GM13976 (cell line): ENCODE measurements around the gene LRMDA.

ENCODE experiments used
- DNase-seq: peaks from one replicate; pipeline ENCODE4 v3.0.0; 2012; ENCODE audit warnings: low spot score
- in situ Hi-C: fragments of 300-500 bp; cut with MboI; formaldehyde crosslinking; loops from one replicate; pipeline ENCODE4 v1.12.0; 2022; ENCODE audit warnings: low sequenced_read_pairs, mixed read lengths, inconsistent platforms; ENCODE audit not compliant: unreplicated experiment
- TF ChIP-seq, protein P1 (sequence below): IDR thresholded peaks from 2 replicates; pipeline ENCODE4 v1.5.1; 2012; ENCODE audit warnings: borderline replicate concordance, mild to moderate bottlenecking; ENCODE audit not compliant: insufficient read depth; ENCODE audit errors: extremely low read depth, missing control alignments, control extremely low read depth

Gene LRMDA

DNA sequence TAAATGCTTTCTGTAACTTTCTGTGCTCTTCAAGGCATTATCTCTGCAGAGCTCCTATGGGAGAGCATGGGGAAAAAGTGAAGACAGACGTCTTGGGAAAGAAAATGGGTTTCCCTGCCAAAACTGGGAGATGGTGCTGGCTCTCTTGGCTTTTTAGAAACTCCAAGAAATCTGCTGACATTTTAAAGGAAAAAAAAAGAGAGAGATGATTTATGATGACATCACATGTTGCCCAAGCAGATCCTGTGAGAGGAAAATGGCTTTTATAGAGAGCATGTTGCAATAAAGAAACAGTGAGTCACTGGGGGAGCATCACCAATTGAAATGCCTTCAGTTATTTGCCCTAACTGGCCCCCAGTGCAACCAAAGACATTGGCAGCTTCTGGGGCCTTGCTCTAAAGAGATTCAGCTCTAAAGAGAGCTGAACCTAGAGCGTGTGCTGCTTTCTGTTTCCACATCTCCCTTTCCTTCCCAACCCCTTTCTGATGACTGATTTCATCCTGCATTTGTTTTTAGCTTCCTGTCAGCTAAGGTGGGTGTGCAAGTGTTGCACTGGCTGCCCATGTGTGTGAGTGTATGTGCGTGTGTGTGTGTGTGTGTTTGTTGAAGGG, 37.7 kb downstream of the LRMDA start:
- in situ Hi-C loops = no loop called here
- DNase-seq = no peak
- TF ChIP-seq, protein P1, sequence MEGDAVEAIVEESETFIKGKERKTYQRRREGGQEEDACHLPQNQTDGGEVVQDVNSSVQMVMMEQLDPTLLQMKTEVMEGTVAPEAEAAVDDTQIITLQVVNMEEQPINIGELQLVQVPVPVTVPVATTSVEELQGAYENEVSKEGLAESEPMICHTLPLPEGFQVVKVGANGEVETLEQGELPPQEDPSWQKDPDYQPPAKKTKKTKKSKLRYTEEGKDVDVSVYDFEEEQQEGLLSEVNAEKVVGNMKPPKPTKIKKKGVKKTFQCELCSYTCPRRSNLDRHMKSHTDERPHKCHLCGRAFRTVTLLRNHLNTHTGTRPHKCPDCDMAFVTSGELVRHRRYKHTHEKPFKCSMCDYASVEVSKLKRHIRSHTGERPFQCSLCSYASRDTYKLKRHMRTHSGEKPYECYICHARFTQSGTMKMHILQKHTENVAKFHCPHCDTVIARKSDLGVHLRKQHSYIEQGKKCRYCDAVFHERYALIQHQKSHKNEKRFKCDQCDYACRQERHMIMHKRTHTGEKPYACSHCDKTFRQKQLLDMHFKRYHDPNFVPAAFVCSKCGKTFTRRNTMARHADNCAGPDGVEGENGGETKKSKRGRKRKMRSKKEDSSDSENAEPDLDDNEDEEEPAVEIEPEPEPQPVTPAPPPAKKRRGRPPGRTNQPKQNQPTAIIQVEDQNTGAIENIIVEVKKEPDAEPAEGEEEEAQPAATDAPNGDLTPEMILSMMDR = no peak

DNA sequence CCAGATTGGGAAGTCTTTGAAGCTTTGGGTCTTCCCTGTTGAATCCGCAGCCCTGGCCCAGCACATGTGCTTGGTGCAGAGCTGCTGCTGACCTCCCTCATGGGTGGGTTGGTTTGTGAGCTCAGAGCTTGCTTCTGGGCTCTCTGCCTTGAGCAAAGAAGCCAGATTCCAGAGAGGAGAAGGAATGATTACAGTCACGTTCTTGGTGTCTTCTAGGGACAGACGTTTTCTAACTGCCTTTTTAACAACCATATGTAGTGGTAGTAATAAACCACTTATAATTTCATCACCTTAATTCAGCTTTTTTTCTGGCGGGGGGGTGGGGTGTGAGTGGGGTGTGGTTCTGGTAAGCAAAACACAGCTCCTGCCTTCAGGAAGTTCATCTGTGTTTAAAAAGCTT, 39.5 kb downstream of the LRMDA start:
- no peak for DNase-seq
- in situ Hi-C loops = no loop called here
- TF ChIP-seq, protein P1 = no peak

DNA sequence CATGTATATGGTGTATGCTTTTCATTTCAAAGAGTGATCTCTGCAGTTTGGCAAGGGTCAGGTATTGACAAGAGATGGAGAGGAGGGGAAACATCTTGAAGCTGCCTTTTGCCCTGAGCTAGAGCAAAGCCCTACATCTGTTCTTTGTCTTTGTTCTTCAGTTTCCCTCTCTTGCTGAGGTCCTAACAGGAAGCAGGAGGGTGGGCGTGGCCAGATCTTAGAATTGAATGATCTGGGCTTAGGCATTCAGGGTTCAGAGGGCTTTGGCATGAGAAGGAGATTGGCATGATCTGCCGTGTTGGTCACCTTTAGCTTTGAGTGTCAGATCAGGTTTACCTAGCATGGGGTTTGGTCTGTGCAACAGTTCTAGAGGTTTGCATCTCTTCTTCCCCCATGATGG, 41.3 kb downstream of the LRMDA start:
- DNase-seq = no peak
- TF ChIP-seq, protein P1 = no peak
- in situ Hi-C loops = no loop called here

DNA sequence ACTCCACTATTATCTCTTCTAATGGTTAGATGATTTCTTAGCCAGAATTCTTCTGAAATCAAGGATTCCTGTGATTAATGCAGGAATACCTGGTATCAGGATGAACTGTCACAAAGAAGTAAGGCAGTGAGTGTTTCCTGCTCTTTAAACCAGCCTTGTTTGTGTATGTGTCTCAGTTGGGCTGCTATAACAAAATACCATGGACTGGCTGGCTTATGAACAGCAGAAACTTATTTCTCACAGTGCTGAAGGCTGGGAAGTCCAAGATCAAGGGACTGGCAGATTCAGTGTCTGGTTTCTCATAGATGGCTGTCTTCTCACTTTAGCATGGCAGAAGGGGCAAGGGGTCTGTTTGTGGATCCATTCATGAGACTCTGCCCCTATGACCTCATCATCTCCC, 42.7 kb downstream of the LRMDA start:
- DNase-seq = no peak
- TF ChIP-seq, protein P1 = no peak
- in situ Hi-C loops = no loop called here

DNA sequence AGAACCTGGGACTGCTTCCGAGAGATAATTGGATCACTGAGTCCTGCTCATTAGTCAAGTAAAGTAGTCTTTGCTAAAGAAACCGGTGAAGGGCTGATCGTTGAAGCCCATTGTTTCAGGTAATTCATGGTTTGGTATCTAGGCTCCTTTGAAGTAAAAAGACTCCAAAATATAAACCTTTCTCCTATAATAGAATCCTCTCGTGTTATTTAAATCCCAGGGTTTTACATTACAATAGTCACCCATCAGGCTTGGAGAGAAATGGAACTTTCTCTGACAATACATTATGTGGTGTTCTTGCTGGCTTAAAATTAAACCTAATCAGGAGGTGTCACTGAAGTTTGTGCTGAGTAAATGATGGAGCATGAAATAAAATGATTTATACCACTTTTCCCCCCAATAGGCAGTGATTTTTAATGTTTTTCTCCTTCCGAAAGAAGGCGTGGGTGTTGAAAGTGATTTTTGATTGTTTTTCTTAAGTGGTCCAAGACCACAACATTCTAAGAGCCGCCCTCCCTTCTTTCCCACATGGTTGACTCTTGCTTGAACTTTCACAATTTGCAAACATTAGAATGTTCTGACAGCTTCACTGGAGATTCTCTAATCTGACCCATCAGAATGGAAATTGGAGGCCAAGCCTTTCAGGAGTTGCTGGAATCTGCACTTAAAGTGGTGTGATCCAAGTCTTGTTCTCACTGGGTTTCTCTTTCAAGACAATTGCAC, 44.2 kb downstream of the LRMDA start:
- no peak for DNase-seq
- in situ Hi-C loops = no loop called here
- TF ChIP-seq, protein P1 = no peak

DNA sequence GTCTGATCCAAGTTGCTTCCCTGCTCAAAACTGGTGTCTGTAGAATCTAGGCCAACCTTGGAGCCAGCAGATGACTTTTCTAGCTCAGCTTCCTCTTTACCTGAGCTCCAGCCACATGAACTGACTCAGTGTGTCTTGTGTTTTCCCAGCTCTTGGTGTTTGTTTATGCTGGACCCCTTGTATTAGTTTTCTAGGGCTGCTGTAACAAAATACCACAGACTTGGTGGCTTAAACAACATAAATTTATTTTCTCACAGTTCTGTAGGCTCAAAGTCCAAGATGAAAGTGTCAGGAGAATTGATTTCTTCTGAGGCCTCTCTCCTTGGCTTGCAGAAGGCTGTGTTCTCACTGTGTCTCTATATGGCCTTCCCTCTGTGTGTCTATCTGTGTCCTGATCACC, 45.1 kb downstream of the LRMDA start:
- in situ Hi-C loops = no loop called here
- TF ChIP-seq, protein P1 = no peak
- no peak for DNase-seq

DNA sequence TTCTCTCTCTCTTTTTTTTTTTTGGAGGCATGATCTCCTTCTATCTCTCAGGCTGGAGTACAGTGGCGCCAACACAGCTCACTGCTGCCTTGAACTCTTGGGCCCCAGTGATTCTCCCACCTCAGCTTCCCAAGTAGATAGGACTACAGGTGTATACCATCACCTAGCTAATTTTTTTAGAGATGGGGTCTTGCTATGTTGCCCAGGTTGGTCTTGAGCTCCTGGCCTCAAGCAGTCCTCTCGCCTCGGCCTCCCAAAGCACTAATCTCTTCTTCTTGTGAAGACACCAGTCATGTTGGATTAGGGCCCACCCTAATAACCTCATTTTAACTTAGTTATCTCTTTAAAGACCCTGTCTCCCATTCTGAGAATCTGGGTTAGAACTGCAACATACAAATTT, 45.6 kb downstream of the LRMDA start:
- DNase-seq = no peak
- in situ Hi-C loops = no loop called here
- TF ChIP-seq, protein P1 = no peak
